CMK (cell line): ENCODE data around the gene GLYATL1.

Source experiments
- DNase-seq: peaks from one replicate; pipeline ENCODE4 v3.0.0-alpha.2; 2010; ENCODE audit warnings: low read depth

The GLYATL1 gene

GRCh38 chr11:58939277-58939676 lies at the start of gene GLYATL1:
TSS of gene GLYATL1 (plus strand) at chr11:58939488. CDS start at chr11:58947088, 7,600 bp downstream.
- no peak for DNase-seq

- DNase-seq = no peak
Measured at GRCh38 chr11:58893899-58894298, 45.4 kb upstream of the GLYATL1 start.

DNA sequence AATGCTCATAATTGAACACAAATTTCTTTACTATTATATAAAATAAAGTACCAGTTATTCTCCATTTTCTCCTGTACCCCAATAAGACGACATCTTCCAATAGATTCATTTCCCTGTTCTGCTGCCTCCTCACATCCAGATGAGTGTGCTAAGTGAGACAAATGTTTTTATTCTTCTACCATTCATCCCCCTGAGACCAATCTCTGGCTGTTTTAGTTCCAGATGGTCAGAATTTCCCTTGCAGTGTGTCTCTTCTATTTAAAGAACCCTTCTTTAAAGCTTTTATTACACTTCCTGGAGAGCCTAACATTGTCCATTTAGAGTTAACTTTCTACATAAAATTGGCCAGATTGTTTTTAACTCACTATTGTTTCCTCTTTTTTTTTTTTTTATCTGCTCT lies 41.2 kb upstream of the GLYATL1 start:
- no peak for DNase-seq

- DNase-seq = no peak
Measured at GRCh38 chr11:58900479-58901420, 38.5 kb upstream of the GLYATL1 start.

DNA sequence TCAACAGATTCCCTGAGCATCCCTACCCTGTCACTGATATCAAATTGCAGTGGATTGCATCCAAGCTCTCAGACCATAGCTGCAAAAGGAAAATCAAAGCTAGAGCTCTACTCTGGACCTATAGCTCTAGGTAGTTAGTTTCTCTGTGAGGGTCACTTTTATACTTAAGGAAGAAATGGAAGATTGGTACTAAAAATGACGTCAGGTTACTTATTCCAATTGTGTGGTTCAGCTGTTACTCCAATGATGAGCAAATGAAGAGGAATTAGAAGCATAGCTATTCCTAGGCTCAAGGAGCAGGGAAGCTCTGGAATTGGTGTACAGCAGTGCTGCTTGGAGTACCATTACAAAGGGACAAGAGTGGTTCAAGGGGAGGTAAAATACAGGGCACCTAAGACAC lies 36.4 kb upstream of the GLYATL1 start:
- DNase-seq = no peak

- DNase-seq = no peak
Measured at GRCh38 chr11:58905011-58905720, 34.1 kb upstream of the GLYATL1 start.

DNA sequence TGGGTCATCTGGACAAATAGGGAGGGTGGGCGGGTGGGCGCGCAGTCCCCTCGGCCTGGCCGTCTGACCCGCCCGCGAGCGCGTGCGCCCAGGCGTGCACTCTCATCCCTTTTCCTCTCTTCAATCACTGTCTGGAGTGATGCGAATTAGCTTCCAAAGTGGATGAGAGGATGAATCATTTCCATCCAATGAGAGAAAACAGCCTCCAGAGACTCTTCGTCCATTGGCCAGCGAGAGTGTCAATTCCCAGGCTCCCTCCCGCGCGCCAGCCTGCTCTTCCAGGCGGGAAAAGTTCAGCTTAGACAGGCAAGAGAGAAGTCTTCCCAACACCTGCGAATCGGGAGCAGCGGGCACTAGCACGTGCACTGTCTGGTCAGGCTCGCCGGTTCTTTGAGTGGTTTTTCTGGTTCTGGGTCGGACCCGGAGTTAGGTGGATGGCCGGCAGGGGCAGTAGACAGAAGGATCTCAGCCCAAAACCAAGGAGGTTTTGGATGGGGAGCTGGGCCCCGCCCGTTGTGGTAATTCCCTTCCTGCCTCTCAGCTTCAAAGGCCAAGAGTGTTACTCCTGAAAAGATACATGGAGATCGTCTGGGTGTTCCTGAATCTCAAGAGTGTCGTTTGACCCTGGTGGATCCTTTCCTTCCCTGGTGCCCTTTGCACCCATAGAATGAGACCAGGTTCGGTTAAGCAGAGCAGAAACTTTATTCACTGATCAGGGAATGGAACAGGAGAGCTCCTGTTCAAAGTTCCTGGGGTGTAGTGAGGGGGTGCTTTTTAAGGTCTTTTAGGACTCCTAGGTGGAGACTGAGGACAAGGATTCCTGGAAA lies 33.4 kb upstream of the GLYATL1 start:
- no peak for DNase-seq

DNA sequence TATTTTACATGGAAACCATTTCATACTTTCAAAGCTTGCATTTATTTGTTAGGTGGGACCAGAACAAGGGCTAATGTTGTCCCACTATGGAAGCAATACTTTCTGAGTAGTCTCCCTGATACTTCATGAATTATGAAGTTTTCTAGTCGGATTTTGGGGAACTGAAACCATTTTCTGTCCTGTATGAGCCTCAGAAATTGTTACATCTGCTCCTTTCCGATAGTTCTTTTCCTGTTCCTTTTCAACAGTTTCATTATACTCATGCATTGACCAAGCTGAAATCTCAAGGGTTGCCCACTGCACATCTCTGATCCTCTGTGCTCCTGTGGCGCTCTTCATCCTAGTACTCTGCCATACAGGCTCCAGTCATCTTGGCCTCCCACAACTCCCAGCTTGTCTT lies 31.5 kb upstream of the GLYATL1 start:
- DNase-seq = no peak

GRCh38 chr11:58912124-58912523 lies 27.2 kb upstream of the GLYATL1 start:
- DNase-seq = no peak

DNA sequence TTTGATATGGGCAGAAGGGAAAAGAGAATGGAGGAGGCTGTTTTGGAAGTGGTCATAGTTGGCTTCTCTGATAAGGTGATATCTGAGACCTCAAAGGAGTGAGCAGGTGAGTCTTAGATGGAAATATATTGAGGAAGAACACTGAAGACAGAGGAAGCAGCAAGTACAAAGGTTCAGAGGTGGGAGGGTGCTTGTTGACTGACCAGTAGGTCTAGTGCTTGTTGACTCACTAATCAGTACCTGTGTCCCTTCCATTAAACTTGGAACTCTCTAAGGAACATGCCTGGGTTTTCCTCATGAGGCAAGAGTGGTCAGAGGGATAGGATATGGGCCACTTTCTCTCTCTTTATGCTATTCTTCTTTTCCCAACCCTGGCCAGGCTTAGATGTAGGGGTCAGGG lies 25.6 kb upstream of the GLYATL1 start:
- DNase-seq = no peak

DNA sequence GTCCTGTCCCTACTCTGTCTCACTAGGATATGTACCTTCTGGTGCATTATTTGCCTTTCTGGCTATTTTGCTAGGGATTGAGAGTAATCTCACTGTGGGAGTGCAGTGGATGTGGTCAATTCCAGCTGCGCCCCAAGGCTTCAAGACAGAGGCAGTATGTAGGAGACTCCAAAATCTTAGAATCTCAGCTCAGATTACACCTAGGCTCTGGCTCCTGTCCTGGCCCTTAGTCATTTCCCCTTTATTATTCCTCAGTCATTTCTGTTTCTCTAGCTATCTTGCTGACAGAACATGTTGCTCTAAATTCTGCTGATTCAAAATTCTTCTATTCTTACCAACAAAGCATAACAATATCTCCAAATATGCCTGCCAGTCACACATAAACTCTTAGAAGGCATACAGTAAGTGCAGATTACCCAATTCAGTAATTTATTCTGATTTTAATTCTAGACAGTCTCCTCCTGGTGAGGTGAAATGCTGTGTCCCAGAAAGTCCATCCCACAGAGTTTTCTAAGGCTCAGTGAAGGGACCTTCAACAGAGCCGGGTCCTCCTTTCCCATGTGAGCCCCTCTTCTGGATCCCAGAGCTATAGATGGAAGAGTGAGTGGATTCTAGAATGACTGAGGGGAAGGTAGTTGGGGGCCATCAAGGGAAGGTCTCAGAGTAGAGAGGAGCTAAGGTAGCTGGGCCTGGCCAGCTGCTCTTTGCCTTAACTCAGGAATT lies 24.3 kb upstream of the GLYATL1 start:
- DNase-seq = no peak

DNA sequence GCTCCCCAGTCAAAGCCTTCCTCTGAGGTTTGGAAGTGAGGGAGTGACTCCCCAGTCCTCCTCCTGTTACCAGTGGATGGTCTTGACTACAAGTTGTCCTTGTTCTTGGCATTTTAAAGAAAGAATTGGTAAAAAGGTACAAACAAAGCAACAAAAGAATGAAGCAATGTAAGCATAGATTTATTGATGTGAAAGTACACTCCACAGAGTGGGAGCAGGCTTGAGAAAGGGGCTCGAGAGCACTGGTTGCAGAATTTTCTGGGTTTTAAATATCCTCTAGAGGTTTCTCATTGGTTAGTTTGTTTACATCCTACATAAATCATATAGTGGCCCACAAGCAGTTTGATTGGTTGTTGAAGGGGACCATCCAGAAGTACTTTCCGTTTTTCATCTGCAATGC lies 22.7 kb upstream of the GLYATL1 start:
- no peak for DNase-seq

GRCh38 chr11:58917159-58917783 lies 22.0 kb upstream of the GLYATL1 start:
- DNase-seq = no peak

DNA sequence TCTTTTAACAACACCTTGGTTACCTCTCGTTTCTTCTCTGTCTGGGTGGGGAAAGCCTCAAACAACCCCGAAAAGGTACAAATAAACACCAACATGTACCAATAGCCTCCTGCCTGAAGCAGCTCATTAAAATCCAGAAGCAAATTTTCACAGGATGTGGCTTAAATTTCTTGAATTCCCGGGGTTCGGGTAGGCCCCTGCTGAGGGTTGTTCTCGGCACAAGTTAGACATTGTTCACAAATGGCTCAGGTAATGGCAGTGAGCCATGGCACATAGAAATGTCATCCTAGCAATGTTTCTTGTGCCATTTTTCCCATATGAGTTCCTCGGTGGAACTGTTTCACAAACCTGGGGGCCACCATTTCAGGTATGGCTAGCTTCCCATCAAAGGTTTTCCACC lies 19.7 kb upstream of the GLYATL1 start:
- no peak for DNase-seq

DNA sequence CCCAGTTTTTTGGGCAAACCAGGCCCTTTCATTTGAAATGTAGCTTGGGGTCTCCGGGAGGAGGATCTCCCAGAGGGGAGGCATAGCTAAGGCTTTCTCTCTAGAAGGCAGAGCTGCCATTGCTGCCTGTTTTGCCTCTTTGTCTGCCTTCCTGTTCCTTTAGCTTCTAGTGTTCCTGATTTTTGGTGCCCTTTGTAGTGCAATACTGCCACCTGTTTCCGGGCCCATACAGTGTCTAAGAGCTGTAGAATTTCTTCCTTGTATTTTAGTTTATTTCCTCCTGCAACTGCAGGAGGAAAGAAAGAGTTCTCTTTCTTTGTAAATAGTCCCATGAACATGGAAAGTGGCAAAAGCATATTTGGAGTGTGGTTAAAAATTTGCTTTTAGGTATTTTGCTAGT lies 19.3 kb upstream of the GLYATL1 start:
- DNase-seq = no peak

DNA sequence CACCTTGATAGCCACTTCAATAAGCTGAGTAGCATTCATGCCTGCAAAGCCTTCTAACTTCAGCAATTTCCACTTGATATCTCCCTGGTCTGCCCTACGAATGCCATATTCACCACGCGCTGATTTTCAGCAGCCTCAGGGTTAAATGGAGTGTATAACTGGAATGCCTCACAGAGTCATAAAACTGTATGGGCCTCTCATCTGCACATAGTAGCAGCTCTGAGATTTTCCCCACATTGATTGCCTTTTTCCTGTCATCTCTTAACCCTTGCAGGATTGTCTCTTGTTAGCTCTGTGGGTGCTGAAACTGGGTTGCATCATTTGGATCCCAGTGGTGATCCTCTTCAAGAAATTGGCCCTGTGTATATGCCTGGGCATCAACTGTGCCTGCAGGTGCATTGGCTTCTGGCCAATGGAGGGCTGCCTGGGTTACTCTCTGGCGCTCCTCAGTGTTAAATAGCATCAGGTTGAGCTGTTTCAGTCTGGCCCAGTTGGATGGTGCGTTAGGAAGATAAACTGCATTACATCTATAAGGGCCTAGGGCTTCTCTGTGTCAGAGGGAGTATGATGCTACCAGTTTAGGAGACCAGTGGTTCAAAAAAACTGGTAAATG lies 17.4 kb upstream of the GLYATL1 start:
- DNase-seq = no peak

DNA sequence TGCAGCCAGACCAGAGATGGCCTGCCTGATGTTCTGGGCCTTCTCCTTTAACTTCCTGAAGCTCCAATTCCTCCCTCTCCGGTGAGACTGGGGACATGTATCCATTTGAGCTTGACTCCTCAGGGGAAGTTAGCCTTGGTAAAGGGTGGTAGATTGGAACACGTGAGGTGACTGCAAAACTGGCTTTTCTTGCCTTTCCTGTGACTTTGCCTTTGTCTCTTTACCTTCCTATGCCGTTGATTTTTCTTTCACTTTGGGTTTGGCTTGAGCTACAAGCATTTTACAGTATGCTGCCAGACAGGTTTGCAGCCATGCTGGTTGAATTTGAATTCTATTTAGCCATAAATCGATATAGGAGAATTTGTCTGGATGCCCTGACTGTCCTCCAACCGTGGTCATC lies 16.8 kb upstream of the GLYATL1 start:
- no peak for DNase-seq

DNA sequence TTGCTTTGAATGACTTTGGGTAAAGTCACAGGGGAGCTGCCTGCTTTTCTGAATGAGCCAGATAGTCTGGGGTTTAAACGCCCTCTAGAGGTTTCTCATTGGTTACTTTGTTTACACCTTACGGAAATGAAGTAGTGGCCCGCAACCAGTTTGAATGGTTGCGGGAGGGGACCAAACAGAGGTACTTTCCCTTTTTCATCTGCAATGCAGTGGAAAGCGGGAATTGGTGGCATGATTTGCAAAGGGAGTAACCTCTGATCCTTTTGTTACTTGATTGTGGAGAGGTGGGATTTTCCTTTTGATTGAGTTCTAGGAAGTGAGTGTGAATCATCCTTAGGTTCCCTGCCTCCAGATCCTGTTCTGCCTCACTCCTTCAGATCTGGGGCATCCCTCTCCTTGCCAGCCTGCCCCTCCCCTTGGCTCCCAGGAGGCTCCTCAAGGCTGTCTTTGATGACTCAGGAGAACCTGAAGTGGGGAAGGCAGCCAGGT lies 15.9 kb upstream of the GLYATL1 start:
- no peak for DNase-seq

DNA sequence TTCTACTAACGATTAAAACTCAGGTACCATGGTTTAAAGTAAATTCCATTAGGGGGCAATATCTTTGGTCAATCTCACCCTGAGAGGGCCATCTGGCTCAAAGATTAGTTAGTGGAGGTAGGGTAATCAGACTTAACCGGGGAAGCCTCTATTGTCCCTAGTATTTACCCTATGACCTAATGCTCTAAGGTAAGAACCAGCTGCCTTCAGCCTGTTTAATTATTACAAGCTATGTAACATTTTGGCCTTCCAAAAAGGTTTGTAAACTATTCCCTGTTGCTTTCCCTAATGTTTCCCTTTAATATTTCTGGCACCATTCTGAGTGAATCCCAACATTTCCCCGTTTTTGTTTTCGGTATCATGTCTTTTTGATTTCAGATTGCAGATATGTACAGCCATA lies 15.1 kb upstream of the GLYATL1 start:
- no peak for DNase-seq

GRCh38 chr11:58926251-58926650 lies 13.0 kb upstream of the GLYATL1 start:
- no peak for DNase-seq

DNA sequence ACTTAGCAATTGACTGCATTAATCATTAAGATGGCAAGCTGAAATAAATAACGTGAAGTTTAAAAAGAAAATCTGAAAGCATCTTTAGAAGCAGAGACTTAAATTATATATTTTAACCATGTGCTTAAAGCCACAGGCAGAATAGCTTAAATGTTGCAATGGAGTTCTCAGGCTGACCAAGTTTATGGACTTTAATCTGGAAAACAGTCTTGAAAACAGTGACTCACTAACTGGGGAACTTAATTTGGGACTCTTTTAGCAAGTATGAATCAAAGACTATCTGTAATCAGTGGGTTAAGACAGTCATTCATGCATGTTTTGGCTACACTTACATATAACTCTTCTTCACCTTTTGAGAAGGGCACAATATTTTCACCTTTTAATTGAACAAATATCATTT lies 12.6 kb upstream of the GLYATL1 start:
- no peak for DNase-seq
